Caco-2 (cell line): ENCODE data around the gene GALNT14. TPM values are rescaled to one million over a fixed set of nuclear protein-coding genes. Genes with fewer than 3 reads are reported as not detected.

Experiments used
- BruUV-seq: library from RNA; stranded (reverse); fragments of 400-500 nt; replicated peaks from 2 replicates; lab custom pipeline; 2021; lab: Mats Ljungman, UMichigan
- CTCF ChIA-PET: fragments of 300-600 bp; sonication (Branson Sonifier 250); formaldehyde crosslinking; loops from one replicate; lab custom pipeline; 2022; ENCODE audit warnings: antibody characterized with exemption; lab: Charles Lee
- POLR2A ChIA-PET: fragments of 300-600 bp; sonication (Branson Sonifier 250); formaldehyde crosslinking; loops from one replicate; lab custom pipeline; 2022; ENCODE audit warnings: antibody characterized with exemption; lab: Charles Lee
- DNase-seq, 2 experiments: peaks; one replicate each; pipeline versions ENCODE4 v3.0.0 to v3.0.0-alpha.2; 2020 to 2022
- H3K27me3 ChIP-seq: replicated peaks from 2 replicates; pipeline ENCODE4 v1.6.0; 2011; ENCODE audit warnings: low read length; ENCODE audit not compliant: control insufficient read depth, insufficient read depth
- H3K36me3 ChIP-seq: 2 replicates; pipeline ENCODE4 v1.5.1; 2011; ENCODE audit warnings: low read length; ENCODE audit not compliant: control insufficient read depth, insufficient read depth
- H3K4me1 ChIP-seq: fragments of 250-450 bp; sonication (Bioruptor Pico); 2 replicates; pipeline ENCODE4 v1.5.1; 2020; ENCODE audit warnings: mild to moderate bottlenecking
- H3K4me3 ChIP-seq: 2 replicates; pipeline ENCODE4 v1.5.1; 2011; ENCODE audit warnings: low read depth, mild to moderate bottlenecking, control low read depth, low read length
- H3K9me3 ChIP-seq: fragments of 250-450 bp; sonication (Bioruptor Pico); 2 replicates; pipeline ENCODE4 v1.5.1; 2020; ENCODE audit warnings: mild to moderate bottlenecking, moderate library complexity
- H3K27ac Mint-ChIP-seq: one replicate; pipeline ENCODE4 v1.8.0; 2022; ENCODE audit warnings: mixed read lengths; ENCODE audit not compliant: unreplicated experiment
- H3K27me3 Mint-ChIP-seq: one replicate; pipeline ENCODE4 v1.8.0; 2022; ENCODE audit warnings: mixed read lengths; ENCODE audit not compliant: insufficient read depth, unreplicated experiment
- H3K36me3 Mint-ChIP-seq: one replicate; pipeline ENCODE4 v1.8.0; 2022; ENCODE audit warnings: mild to moderate bottlenecking, mixed read lengths; ENCODE audit not compliant: insufficient read depth, unreplicated experiment
- H3K4me1 Mint-ChIP-seq: one replicate; pipeline ENCODE4 v1.8.0; 2022; ENCODE audit warnings: low read depth, mixed read lengths; ENCODE audit not compliant: unreplicated experiment
- H3K4me3 Mint-ChIP-seq: one replicate; pipeline ENCODE4 v1.8.0; 2022; ENCODE audit warnings: mild to moderate bottlenecking, moderate library complexity, mixed read lengths; ENCODE audit not compliant: unreplicated experiment
- H3K9me3 Mint-ChIP-seq: one replicate; pipeline ENCODE4 v1.8.0; 2022; ENCODE audit warnings: mixed read lengths; ENCODE audit not compliant: unreplicated experiment
- intact Hi-C: fragments of 100-400 bp; cut with micrococcal nuclease; formaldehyde crosslinking; loops from one replicate; pipeline ENCODE4 v1.10.0; 2022; ENCODE audit not compliant: unreplicated experiment
- total RNA-seq: library from RNA; stranded (reverse); gene quantifications from 2 replicates; pipeline ENCODE4 v1.2.3, GENCODE V29; 2022
- TF ChIP-seq, protein P1 (sequence below), 2 experiments: fragments of 200-600 bp in 1 of 2; IDR thresholded peaks; 1 replicate in 1 of 2; 2 replicates in 1 of 2; pipeline versions ENCODE4 v1.5.1 to v1.8.0; 2011 to 2022; ENCODE audit warnings: antibody characterized with exemption in 1 of 2, control low read depth in 1 of 2, inconsistent platforms in 1 of 2, low read depth in 1 of 2, low read length in 1 of 2, mild to moderate bottlenecking in 1 of 2, moderate library complexity in 1 of 2; ENCODE audit not compliant: insufficient read depth in 1 of 2, severe bottlenecking in 1 of 2, unreplicated experiment in 1 of 2

GALNT14 gene
- total RNA-seq, 1 experiment from 2014 or later, result not detected

DNA sequence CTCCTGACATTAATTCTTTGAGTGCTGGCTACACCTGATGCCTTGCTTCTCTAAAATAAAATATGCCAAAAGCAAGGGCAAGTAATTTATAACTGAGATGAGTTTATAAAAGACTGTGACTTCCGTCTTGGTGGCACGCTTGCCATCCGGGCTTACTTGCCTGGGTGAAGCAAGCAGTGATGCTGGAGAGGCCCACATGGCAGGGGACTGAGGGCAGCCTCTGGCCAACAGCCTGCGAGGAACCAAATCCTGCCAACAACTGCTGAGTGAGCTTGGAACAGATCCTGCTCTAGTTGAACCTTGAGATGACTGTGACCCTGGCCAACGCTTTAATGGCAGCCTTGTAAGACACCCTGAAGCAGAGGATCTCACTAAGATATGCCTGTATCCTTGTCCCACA is 234.9 kb downstream of the GALNT14 start:
- ChIA-PET CTCF (no interaction called here), POLR2A (no interaction called here)
- no peak overlapping the region for H3K27ac Mint-ChIP-seq
- no peaks in the 10 kb centered on the region for H3K4me1 ChIP-seq
- no peak for DNase-seq
- H3K4me1 Mint-ChIP-seq, result no peaks in the 10 kb centered on the region
- H3K27me3 ChIP-seq, result 0 out of 2 replicates have a peak, but pooled peaks cover 2% of the 10 kb centered on the region
- intact Hi-C loops, result no loop called here
- no peaks in the 10 kb centered on the region for H3K36me3 ChIP-seq
- no peaks in the 10 kb centered on the region for H3K9me3 ChIP-seq
- BruUV-seq, result no TSS peak
- no peak overlapping the region for H3K4me3 Mint-ChIP-seq
- H3K4me3 ChIP-seq, result no peak overlapping the region
- no peaks in the 10 kb centered on the region for H3K36me3 Mint-ChIP-seq
- H3K9me3 Mint-ChIP-seq, result no peaks in the 10 kb centered on the region
- H3K27me3 Mint-ChIP-seq, result peaks cover 11% of the 10 kb centered on the region
- TF ChIP-seq, protein P1, sequence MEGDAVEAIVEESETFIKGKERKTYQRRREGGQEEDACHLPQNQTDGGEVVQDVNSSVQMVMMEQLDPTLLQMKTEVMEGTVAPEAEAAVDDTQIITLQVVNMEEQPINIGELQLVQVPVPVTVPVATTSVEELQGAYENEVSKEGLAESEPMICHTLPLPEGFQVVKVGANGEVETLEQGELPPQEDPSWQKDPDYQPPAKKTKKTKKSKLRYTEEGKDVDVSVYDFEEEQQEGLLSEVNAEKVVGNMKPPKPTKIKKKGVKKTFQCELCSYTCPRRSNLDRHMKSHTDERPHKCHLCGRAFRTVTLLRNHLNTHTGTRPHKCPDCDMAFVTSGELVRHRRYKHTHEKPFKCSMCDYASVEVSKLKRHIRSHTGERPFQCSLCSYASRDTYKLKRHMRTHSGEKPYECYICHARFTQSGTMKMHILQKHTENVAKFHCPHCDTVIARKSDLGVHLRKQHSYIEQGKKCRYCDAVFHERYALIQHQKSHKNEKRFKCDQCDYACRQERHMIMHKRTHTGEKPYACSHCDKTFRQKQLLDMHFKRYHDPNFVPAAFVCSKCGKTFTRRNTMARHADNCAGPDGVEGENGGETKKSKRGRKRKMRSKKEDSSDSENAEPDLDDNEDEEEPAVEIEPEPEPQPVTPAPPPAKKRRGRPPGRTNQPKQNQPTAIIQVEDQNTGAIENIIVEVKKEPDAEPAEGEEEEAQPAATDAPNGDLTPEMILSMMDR (IDR thresholded peaks at IDR 0.05; ENCODE audit: insufficient read depth in 1 of 2, low read depth in 1 of 2, low read length in 1 of 2, severe bottlenecking in 1 of 2, unreplicated experiment in 1 of 2), result no peak

DNA sequence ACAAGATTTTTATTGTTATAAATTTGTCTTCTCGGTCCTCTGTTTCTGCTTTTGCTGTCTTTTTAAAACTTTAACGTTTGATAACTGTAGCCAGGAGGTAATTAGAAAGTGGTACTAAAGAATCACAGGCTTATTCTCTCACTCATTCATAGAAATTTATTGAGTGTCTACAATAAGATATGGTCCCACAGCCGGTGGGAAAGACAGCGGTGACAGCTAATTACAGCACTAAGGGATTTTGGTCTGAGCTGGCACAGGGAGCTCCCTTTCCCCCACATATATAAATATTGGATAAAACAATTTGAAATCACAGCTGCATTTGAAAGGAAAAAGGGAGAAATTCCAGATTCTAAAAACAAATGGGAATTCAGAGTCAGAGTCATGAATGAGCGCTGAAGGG is 237.9 kb downstream of the GALNT14 start:
- Histone ChIP-seq H3K27me3 (peaks cover 2% of the 10 kb centered on the region; the same call in 1 of the 2 replicates), H3K4me3 (no peak overlapping the region), H3K9me3 (no peaks in the 10 kb centered on the region), H3K36me3 (no peaks in the 10 kb centered on the region), H3K4me1 (no peaks in the 10 kb centered on the region)
- Mint-ChIP-seq H3K4me3 (no peak overlapping the region), H3K9me3 (no peaks in the 10 kb centered on the region), H3K4me1 (no peaks in the 10 kb centered on the region), H3K27ac (no peak overlapping the region), H3K36me3 (no peaks in the 10 kb centered on the region), H3K27me3 (peaks cover 14% of the 10 kb centered on the region)
- no peak for DNase-seq
- intact Hi-C loops, result no loop called here
- POLR2A ChIA-PET, result no interaction called here
- BruUV-seq, result no TSS peak
- CTCF ChIA-PET, result no interaction called here
- TF ChIP-seq, protein P1 (IDR thresholded peaks at IDR 0.05; ENCODE audit: insufficient read depth in 1 of 2, low read depth in 1 of 2, low read length in 1 of 2, severe bottlenecking in 1 of 2, unreplicated experiment in 1 of 2), result no peak

DNA sequence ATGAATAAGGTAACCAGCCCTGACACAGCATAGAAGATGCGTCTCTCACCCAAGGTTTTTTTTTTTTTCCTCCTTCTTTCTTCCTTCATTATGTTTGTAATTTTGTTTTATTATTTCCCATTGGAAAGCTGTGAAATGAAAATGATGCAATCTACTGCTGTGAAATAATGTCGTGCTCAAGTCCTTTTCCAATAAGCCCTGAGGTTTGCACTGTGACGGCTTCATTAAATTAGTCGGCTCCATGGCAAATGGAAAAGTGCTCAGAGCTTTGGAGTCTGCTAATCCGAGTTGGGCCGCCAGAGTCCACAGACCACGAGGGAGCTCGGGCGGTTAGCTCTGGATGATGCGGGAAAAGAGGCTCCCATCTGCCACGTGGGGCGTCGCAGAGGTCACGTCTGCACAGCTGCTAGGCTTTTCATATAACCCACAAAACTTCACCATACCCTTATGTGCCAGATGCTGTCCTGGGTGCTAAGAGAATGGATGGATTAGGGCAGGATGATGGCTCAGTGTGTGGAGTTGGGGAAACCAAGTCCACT is 238.7 kb downstream of the GALNT14 start:
- POLR2A ChIA-PET, result no interaction called here
- CTCF ChIA-PET, result interaction anchor here (0.7 kb wide), 1 partner anchor 188 kb away, joined by 5 read pairs; no protein-coding TSS in a partner anchor
- Histone ChIP-seq H3K4me1 (no peaks in the 10 kb centered on the region), H3K27me3 (peaks cover 2% of the 10 kb centered on the region; the same call in 1 of the 2 replicates), H3K4me3 (no peak overlapping the region), H3K36me3 (no peaks in the 10 kb centered on the region), H3K9me3 (no peaks in the 10 kb centered on the region)
- H3K27ac Mint-ChIP-seq, result no peak overlapping the region
- intact Hi-C loops, result no loop called here
- H3K9me3 Mint-ChIP-seq, result no peaks in the 10 kb centered on the region
- H3K4me1 Mint-ChIP-seq, result no peaks in the 10 kb centered on the region
- no TSS peak for BruUV-seq
- no peak for DNase-seq
- H3K4me3 Mint-ChIP-seq, result no peak overlapping the region
- TF ChIP-seq, protein P1 (IDR thresholded peaks at IDR 0.05; ENCODE audit: insufficient read depth in 1 of 2, low read depth in 1 of 2, low read length in 1 of 2, severe bottlenecking in 1 of 2, unreplicated experiment in 1 of 2), result no peak
- peaks cover 14% of the 10 kb centered on the region for H3K27me3 Mint-ChIP-seq
- H3K36me3 Mint-ChIP-seq, result no peaks in the 10 kb centered on the region
